ENCODE data around the gene CFAP65. TPM values are rescaled to one million over a fixed set of nuclear protein-coding genes. Genes with fewer than 3 reads are reported as not detected.

Gene CFAP65
- total and polyA plus RNA-seq, 2 of the 13 experiments (the other 11 are each of a cell fraction or from before 2014, with no cell fraction given): 0.05 TPM; not detected in 1

DNA sequence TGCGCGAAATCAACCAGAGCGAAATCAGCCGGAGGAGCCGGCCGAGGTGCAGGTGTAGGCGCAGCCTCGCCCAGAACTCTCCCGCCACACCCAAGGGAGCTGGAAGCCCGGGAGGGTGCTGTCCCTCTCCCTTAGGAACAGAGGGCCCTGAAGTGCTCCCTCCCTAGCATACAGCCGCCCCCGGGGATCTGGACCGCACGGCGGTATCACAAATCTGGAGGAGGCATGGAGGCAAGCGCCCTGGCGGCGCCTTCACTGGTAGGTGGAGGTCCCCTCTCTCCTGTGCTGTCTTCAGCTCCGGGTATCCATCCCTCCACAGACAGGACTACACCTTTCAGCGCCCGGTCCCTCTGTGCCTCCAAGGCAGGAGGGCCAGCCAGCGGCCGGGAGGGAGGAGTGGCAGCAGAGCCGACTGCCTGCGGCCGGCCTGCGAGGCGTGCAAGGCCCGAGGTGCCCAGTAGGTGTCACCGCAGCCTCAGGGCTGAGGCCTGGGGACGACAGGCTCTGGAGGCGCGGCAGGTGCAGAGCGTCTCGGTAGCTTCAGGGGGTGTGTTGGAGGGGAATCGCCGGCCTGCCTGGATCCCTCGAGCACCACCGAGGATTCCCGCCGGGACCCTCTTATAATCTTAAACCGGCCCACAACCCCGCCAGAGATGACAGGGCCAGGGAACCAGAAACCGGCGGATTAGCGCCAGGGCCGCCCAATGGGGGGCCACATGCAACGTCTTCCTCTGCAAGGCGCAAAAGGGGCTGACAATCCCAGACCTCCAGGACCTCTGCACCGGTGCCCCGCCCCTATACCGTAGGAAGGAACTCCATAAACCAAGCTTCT is 16.6 kb upstream of the CFAP65 start (continued):
- TF ChIP-seq, protein P1, sequence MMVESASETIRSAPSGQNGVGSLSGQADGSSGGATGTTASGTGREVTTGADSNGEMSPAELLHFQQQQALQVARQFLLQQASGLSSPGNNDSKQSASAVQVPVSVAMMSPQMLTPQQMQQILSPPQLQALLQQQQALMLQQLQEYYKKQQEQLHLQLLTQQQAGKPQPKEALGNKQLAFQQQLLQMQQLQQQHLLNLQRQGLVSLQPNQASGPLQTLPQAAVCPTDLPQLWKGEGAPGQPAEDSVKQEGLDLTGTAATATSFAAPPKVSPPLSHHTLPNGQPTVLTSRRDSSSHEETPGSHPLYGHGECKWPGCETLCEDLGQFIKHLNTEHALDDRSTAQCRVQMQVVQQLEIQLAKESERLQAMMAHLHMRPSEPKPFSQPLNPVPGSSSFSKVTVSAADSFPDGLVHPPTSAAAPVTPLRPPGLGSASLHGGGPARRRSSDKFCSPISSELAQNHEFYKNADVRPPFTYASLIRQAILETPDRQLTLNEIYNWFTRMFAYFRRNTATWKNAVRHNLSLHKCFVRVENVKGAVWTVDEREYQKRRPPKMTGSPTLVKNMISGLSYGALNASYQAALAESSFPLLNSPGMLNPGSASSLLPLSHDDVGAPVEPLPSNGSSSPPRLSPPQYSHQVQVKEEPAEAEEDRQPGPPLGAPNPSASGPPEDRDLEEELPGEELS (CRISPR knock-in tag; IDR thresholded peaks at IDR 0.05): peak; percentile 55; the same call in 1 of the 2 replicates
- TF ChIP-seq, protein P2, sequence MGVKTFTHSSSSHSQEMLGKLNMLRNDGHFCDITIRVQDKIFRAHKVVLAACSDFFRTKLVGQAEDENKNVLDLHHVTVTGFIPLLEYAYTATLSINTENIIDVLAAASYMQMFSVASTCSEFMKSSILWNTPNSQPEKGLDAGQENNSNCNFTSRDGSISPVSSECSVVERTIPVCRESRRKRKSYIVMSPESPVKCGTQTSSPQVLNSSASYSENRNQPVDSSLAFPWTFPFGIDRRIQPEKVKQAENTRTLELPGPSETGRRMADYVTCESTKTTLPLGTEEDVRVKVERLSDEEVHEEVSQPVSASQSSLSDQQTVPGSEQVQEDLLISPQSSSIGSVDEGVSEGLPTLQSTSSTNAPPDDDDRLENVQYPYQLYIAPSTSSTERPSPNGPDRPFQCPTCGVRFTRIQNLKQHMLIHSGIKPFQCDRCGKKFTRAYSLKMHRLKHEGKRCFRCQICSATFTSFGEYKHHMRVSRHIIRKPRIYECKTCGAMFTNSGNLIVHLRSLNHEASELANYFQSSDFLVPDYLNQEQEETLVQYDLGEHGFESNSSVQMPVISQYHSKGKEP (CRISPR knock-in tag; IDR thresholded peaks at IDR 0.05): 0 out of 2 replicates have a peak, but pooled peaks have one; percentile 83
- TF ChIP-seq ZNF333 (CRISPR knock-in tag; IDR thresholded peaks at IDR 0.05; ENCODE audit: borderline replicate concordance): no peak
- TF ChIP-seq, protein P3, sequence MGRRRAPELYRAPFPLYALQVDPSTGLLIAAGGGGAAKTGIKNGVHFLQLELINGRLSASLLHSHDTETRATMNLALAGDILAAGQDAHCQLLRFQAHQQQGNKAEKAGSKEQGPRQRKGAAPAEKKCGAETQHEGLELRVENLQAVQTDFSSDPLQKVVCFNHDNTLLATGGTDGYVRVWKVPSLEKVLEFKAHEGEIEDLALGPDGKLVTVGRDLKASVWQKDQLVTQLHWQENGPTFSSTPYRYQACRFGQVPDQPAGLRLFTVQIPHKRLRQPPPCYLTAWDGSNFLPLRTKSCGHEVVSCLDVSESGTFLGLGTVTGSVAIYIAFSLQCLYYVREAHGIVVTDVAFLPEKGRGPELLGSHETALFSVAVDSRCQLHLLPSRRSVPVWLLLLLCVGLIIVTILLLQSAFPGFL (CRISPR knock-in tag; IDR thresholded peaks at IDR 0.05): no peak
- peak; percentile 41; the same call in 1 of the 2 replicates for TF ChIP-seq ZSCAN31 (CRISPR knock-in tag; IDR thresholded peaks at IDR 0.05; ENCODE audit: low read depth)
- TF ChIP-seq, protein P4, sequence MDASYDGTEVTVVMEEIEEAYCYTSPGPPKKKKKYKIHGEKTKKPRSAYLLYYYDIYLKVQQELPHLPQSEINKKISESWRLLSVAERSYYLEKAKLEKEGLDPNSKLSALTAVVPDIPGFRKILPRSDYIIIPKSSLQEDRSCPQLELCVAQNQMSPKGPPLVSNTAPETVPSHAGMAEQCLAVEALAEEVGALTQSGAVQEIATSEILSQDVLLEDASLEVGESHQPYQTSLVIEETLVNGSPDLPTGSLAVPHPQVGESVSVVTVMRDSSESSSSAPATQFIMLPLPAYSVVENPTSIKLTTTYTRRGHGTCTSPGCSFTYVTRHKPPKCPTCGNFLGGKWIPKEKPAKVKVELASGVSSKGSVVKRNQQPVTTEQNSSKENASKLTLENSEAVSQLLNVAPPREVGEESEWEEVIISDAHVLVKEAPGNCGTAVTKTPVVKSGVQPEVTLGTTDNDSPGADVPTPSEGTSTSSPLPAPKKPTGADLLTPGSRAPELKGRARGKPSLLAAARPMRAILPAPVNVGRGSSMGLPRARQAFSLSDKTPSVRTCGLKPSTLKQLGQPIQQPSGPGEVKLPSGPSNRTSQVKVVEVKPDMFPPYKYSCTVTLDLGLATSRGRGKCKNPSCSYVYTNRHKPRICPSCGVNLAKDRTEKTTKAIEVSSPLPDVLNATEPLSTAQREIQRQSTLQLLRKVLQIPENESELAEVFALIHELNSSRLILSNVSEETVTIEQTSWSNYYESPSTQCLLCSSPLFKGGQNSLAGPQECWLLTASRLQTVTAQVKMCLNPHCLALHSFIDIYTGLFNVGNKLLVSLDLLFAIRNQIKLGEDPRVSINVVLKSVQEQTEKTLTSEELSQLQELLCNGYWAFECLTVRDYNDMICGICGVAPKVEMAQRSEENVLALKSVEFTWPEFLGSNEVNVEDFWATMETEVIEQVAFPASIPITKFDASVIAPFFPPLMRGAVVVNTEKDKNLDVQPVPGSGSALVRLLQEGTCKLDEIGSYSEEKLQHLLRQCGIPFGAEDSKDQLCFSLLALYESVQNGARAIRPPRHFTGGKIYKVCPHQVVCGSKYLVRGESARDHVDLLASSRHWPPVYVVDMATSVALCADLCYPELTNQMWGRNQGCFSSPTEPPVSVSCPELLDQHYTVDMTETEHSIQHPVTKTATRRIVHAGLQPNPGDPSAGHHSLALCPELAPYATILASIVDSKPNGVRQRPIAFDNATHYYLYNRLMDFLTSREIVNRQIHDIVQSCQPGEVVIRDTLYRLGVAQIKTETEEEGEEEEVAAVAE (CRISPR knock-in tag; IDR thresholded peaks at IDR 0.05; ENCODE audit: borderline replicate concordance): peak; percentile 78; the same call in 1 of the 2 replicates
- peak; percentile 78 for TF ChIP-seq CBFB (CRISPR knock-in tag; IDR thresholded peaks at IDR 0.05)
- peak; percentile 60; the same call in 1 of the 2 replicates for TF ChIP-seq HDAC2 (CRISPR knock-in tag; IDR thresholded peaks at IDR 0.05)
- peak; percentile 60; the same call in 1 of the 2 replicates for TF ChIP-seq ZNF160 (CRISPR knock-in tag; IDR thresholded peaks at IDR 0.05)
- TF ChIP-seq, protein P5, sequence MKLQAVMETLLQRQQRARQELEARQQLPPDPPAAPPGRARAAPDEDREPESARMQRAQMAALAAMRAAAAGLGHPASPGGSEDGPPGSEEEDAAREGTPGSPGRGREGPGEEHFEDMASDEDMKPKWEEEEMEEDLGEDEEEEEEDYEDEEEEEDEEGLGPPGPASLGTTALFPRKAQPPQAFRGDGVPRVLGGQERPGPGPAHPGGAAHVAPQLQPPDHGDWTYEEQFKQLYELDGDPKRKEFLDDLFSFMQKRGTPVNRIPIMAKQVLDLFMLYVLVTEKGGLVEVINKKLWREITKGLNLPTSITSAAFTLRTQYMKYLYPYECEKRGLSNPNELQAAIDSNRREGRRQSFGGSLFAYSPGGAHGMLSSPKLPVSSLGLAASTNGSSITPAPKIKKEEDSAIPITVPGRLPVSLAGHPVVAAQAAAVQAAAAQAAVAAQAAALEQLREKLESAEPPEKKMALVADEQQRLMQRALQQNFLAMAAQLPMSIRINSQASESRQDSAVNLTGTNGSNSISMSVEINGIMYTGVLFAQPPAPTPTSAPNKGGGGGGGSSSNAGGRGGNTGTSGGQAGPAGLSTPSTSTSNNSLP (IDR thresholded peaks at IDR 0.05; ENCODE audit: low read depth, low read length): no peak
- TF ChIP-seq, protein P6, sequence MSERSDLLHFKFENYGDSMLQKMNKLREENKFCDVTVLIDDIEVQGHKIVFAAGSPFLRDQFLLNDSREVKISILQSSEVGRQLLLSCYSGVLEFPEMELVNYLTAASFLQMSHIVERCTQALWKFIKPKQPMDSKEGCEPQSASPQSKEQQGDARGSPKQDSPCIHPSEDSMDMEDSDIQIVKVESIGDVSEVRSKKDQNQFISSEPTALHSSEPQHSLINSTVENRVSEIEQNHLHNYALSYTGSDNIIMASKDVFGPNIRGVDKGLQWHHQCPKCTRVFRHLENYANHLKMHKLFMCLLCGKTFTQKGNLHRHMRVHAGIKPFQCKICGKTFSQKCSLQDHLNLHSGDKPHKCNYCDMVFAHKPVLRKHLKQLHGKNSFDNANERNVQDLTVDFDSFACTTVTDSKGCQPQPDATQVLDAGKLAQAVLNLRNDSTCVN (CRISPR knock-in tag; IDR thresholded peaks at IDR 0.05; ENCODE audit: borderline replicate concordance): no peak
- TF ChIP-seq ZNF670 (CRISPR knock-in tag; IDR thresholded peaks at IDR 0.05; ENCODE audit: borderline replicate concordance): peak; percentile 29; the same call in 1 of the 2 replicates
- 0 out of 2 replicates have a peak, but pooled peaks have one; percentile 19 for TF ChIP-seq RARA (CRISPR knock-in tag; IDR thresholded peaks at IDR 0.05)
- TF ChIP-seq FOXK2 (IDR thresholded peaks at IDR 0.05): no peak
- peak; percentile 64 for TF ChIP-seq GABPB1 (CRISPR knock-in tag; IDR thresholded peaks at IDR 0.05)
- no peak for TF ChIP-seq ZNF713 (CRISPR knock-in tag; IDR thresholded peaks at IDR 0.05)

All from HepG2 (cell line).